Right lobe of liver (tissue), 4 donors: ENCODE results near the gene ACTL9.
A peak's percentile ranks its signal among the peaks of the same experiment; 100 is the strongest.

Experiments used
- CTCF ChIP-seq, 4 donors: fragments of 200-600 bp in 3 of 4; fragments of 450-650 bp in 1 of 4; IDR thresholded peaks; one replicate each; pipeline versions ENCODE4 v1.5.1 to v1.8.0; 2016 to 2022; ENCODE audit warnings: antibody characterized with exemption in 4 of 4, mild to moderate bottlenecking in 2 of 4
- POLR2A ChIP-seq: fragments of 450-650 bp; IDR thresholded peaks from one replicate; pipeline ENCODE4 v1.6.1; 2017; ENCODE audit warnings: antibody characterized with exemption, mild to moderate bottlenecking
- donor health status: DM: no; HTN: no; CAD: no.
- donor health status: DM: no; HTN: no; CAD: no.
- donor health status: DM: no; HTN: yes; CAD: no.

GRCh38 chr19:8654591-8655339 lies 43.8 kb downstream of the ACTL9 start:
- TF ChIP-seq CTCF (IDR thresholded peaks at IDR 0.05) = peak; percentile 80 to 99 (median 98)
- no peak for TF ChIP-seq POLR2A
